CD14-positive monocyte (primary cell): ENCODE data around the gene PRSS27. TPM values are rescaled to one million over a fixed set of nuclear protein-coding genes. Genes with fewer than 3 reads are reported as not detected.

Experiments
- DNase-seq, 3 donors: peaks; one replicate each; pipeline ENCODE4 v3.0.0-alpha.2; 2011 to 2022
- H2AFZ ChIP-seq: 2 replicates; pipeline ENCODE4 v1.6.0; 2012; ENCODE audit warnings: mild to moderate bottlenecking, low read depth, low read length, inconsistent platforms; ENCODE audit not compliant: insufficient read depth, poor library complexity, severe bottlenecking
- H3K27ac ChIP-seq, 2 donors: 1 replicate in 1 of 2; 2 replicates in 1 of 2; pipeline ENCODE4 v1.5.1; 2012 to 2013; ENCODE audit warnings: low read length in 2 of 2, control low read depth in 1 of 2, inconsistent platforms in 1 of 2, low read depth in 1 of 2, mild to moderate bottlenecking in 1 of 2
- H3K27me3 ChIP-seq, 2 donors: one replicate each; pipeline versions ENCODE4 v1.6.0 to v1.6.1; 2011 to 2013; ENCODE audit warnings: low read length in 2 of 2; ENCODE audit not compliant: control insufficient read depth in 2 of 2, insufficient read depth in 2 of 2
- H3K36me3 ChIP-seq, 2 donors: replicated peaks in 1 of 2; 1 replicate in 1 of 2; 2 replicates in 1 of 2; pipeline versions ENCODE4 v1.5.1 to v1.6.1; 2012 to 2013; ENCODE audit warnings: low read length in 2 of 2, control low read depth in 1 of 2, inconsistent platforms in 1 of 2, mild to moderate bottlenecking in 1 of 2; ENCODE audit not compliant: insufficient read depth in 2 of 2, control insufficient read depth in 1 of 2
- H3K4me1 ChIP-seq, 2 donors: 1 replicate in 1 of 2; 2 replicates in 1 of 2; pipeline versions ENCODE4 v1.5.1 to v1.6.1; 2012 to 2013; ENCODE audit warnings: low read length in 2 of 2, control low read depth in 1 of 2, inconsistent platforms in 1 of 2, mild to moderate bottlenecking in 1 of 2, moderate library complexity in 1 of 2; ENCODE audit not compliant: insufficient read depth in 2 of 2, control insufficient read depth in 1 of 2
- H3K4me2 ChIP-seq: replicated peaks from 2 replicates; pipeline ENCODE3; 2012; ENCODE audit warnings: low read length, moderate library complexity, mild to moderate bottlenecking; ENCODE audit not compliant: poor library complexity, severe bottlenecking; ENCODE audit errors: extremely low read depth
- H3K4me3 ChIP-seq, 3 experiments: fragments of 200-600 bp in 1 of 3; sonication (generic) in 1 of 3; replicated peaks in 1 of 3; 1 replicate in 2 of 3; 2 replicates in 1 of 3; pipeline ENCODE4 v1.5.1; 2011 to 2013; ENCODE audit warnings: low read length in 3 of 3, mild to moderate bottlenecking in 3 of 3, control low read depth in 2 of 3, low read depth in 2 of 3, inconsistent platforms in 1 of 3, moderate library complexity in 1 of 3
- H3K79me2 ChIP-seq: 2 replicates; pipeline ENCODE4 v1.6.0; 2012; ENCODE audit warnings: mild to moderate bottlenecking, control low read depth, inconsistent platforms, low read length, moderate library complexity; ENCODE audit not compliant: insufficient read depth
- H3K9ac ChIP-seq: 2 replicates; pipeline ENCODE4 v1.6.0; 2017; ENCODE audit warnings: low read length, mild to moderate bottlenecking; ENCODE audit not compliant: insufficient read depth, poor library complexity, severe bottlenecking
- H3K9me3 ChIP-seq, 2 donors: replicated peaks in 1 of 2; 1 replicate in 1 of 2; 2 replicates in 1 of 2; pipeline versions ENCODE4 v1.5.1 to v1.6.1; 2012 to 2013; ENCODE audit warnings: low read length in 2 of 2, control low read depth in 1 of 2; ENCODE audit not compliant: control insufficient read depth in 1 of 2, insufficient read depth in 1 of 2
- H4K20me1 ChIP-seq: 2 replicates; pipeline ENCODE4 v1.6.0; 2012; ENCODE audit warnings: mild to moderate bottlenecking, low read length, control low read depth, moderate library complexity; ENCODE audit not compliant: insufficient read depth
- H3K27ac Mint-ChIP-seq, 7 donors: one replicate each; pipeline ENCODE4 v1.8.0; 2020; ENCODE audit warnings: mild to moderate bottlenecking in 7 of 7, mixed read lengths in 7 of 7, moderate library complexity in 6 of 7, inconsistent platforms in 2 of 7
- H3K27me3 Mint-ChIP-seq, 3 donors: one replicate each; pipeline ENCODE4 v1.8.0; 2021 to 2022; ENCODE audit warnings: low read depth in 3 of 3, mild to moderate bottlenecking in 3 of 3, mixed read lengths in 3 of 3, moderate library complexity in 3 of 3, inconsistent platforms in 1 of 3
- H3K36me3 Mint-ChIP-seq, 2 donors: one replicate each; pipeline ENCODE4 v1.8.0; 2020; ENCODE audit warnings: mixed read lengths in 2 of 2, inconsistent platforms in 1 of 2, mild to moderate bottlenecking in 1 of 2
- H3K4me1 Mint-ChIP-seq: one replicate; pipeline ENCODE4 v1.8.0; 2020; ENCODE audit warnings: mild to moderate bottlenecking, mixed read lengths
- H3K4me3 Mint-ChIP-seq, 2 donors: one replicate each; pipeline ENCODE4 v1.8.0; 2020; ENCODE audit warnings: mild to moderate bottlenecking in 2 of 2, mixed read lengths in 2 of 2, moderate library complexity in 1 of 2
- H3K9me3 Mint-ChIP-seq, 7 donors: one replicate each; pipeline ENCODE4 v1.8.0; 2020 to 2022; ENCODE audit warnings: mixed read lengths in 7 of 7, mild to moderate bottlenecking in 6 of 7, moderate library complexity in 6 of 7, inconsistent platforms in 2 of 7
- WGBS: methylation state at CpG from one replicate; pipeline ENCODE4 v1.1.5; 2013; ENCODE audit warnings: missing lambda C conversion rate; ENCODE audit not compliant: insufficient coverage; 5-methylcytosine and 5-hydroxymethylcytosine counted together
- intact Hi-C, 2 donors: fragments of 100-400 bp; cut with micrococcal nuclease; formaldehyde crosslinking; loops; one replicate each; pipeline versions ENCODE4 v1.15.0 to v1.15.1; 2023
- polyA plus RNA-seq, 3 donors: library from polyadenylated mRNA; depleted of rRNA in 1 of 3; unstranded in 2 of 3; stranded (reverse) in 1 of 3; fragments of 300-500 nt in 2 of 3; fragments of >200 nt in 1 of 3; fragmentation: Illumina TruSeq in 2 of 3; gene quantifications; 1 replicate in 2 of 3; 2 replicates in 1 of 3; pipeline ENCODE4 v1.2.3, GENCODE V29; 2012 to 2021
- TF ChIP-seq, protein P1 (sequence below): fragments of 200-600 bp; IDR thresholded peaks from one replicate; pipeline ENCODE4 v1.8.0; 2022; ENCODE audit warnings: antibody characterized with exemption, mild to moderate bottlenecking

Gene PRSS27
- polyA plus RNA-seq, 3 donors, result 1.1 TPM; not detected in 2

DNA sequence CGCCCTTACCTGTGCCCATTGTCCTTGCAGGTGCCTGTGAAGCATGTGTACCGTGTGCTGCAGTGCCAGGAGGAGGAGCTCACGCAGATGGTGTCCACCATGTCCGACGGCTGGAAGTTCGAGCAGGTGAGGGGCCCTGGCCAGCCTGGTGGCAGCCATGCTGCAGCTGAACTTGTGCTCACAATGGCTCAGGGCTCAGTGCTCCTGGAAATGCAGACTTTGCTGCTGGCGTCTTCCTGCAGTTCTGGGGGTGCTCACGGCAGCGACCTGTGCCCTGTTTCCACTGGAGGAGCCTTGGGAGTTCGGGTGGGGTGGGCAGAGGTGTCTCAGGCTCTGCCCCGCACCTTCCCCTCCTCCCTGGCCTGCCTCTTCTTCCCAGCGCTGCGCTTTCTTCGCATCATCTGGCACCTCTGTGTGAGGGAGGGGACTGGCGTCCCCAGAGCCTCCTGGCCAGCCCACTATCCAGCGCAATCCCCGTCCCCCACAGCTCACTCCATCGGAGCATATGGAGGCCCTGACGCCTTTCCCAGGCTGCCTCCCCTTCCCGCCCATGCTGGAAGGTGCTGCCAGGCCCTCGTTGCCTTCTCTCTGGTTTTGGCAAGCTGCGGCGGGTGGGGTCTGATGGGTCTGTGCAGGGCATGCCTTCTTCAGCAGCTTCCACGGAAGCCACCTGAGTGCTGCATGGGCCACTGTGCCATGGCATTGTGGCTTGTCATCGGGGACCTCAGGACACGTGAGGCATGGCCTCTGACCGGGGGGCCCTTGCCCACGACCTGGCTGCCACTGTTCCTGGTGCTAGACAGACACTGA, 20.0 kb downstream of the PRSS27 start:
- peaks cover 84% of the 10 kb centered on the region in 2 donors for H3K36me3 ChIP-seq

DNA sequence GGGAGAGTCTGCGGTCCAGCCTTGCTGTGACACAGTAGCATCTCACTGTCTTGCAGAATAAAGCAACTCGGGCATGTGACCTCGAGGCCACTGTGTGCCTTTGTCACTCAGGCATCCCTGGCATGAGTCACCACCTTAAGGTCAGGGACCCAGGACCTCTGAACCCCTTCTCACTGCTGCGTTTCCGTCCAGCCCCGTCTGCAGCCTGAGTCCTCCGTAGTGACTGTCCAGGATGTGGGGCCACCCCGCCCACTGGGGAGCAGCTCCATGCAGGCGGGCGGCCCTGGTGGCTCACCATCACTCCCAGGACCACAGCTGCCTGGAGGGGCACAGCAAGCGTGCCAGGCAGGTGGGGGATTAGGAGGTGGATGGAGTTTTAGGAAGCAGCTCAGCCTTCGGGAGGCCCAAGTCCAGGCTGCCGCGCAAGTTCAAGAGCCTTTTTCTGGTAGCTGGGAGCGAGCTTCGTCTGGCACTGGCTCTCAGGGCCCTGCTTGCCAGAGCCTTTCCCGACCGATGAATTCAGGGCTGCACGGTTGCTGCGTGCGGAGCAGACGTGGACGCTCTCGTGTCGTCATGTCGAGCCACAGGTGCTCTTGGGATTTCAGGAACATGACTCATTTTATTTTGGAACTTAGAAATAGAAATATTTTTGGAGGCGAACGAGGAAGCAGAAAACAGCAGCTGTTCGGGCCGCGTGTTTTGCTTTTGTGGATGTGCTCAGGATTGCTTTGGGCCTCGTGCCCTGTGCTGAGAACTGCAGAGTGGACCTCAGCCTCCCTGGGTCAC, 20.9 kb downstream of the PRSS27 start:
- Histone ChIP-seq H3K4me1 (no peaks in the 10 kb centered on the region), H3K9me3 (no peaks in the 10 kb centered on the region), H2AFZ (no peak overlapping the region), H3K9ac (no peak overlapping the region), H3K27me3 (no peaks in the 10 kb centered on the region), H3K36me3 (peaks cover 75 to 76% of the 10 kb centered on the region in 2 donors), H3K27ac (no peak overlapping the region), H3K4me3 (no peak overlapping the region), H4K20me1 (peaks cover 76% of the 10 kb centered on the region), H3K79me2 (peaks cover 6% of the 10 kb centered on the region), H3K4me2 (no peak overlapping the region)
- Mint-ChIP-seq H3K9me3 (no peaks in the 10 kb centered on the region), H3K27ac (peak overlapping the region in 2 of 7 donors; percentile 18 to 59), H3K4me1 (no peaks in the 10 kb centered on the region), H3K27me3 (peaks cover 0 to 2% (median 1%) of the 10 kb centered on the region in 3 donors), H3K4me3 (no peak overlapping the region), H3K36me3 (peaks cover 60 to 75% of the 10 kb centered on the region in 2 donors)
- intact Hi-C loops, result no loop called here
- DNase-seq, result no peak
- TF ChIP-seq, protein P1, sequence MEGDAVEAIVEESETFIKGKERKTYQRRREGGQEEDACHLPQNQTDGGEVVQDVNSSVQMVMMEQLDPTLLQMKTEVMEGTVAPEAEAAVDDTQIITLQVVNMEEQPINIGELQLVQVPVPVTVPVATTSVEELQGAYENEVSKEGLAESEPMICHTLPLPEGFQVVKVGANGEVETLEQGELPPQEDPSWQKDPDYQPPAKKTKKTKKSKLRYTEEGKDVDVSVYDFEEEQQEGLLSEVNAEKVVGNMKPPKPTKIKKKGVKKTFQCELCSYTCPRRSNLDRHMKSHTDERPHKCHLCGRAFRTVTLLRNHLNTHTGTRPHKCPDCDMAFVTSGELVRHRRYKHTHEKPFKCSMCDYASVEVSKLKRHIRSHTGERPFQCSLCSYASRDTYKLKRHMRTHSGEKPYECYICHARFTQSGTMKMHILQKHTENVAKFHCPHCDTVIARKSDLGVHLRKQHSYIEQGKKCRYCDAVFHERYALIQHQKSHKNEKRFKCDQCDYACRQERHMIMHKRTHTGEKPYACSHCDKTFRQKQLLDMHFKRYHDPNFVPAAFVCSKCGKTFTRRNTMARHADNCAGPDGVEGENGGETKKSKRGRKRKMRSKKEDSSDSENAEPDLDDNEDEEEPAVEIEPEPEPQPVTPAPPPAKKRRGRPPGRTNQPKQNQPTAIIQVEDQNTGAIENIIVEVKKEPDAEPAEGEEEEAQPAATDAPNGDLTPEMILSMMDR, result no peak
- WGBS, result 98% methylated on average over 30 of the region's 32 CpGs

More for the DNA sequence above, 20.0 kb downstream of the PRSS27 start:
- Histone ChIP-seq H3K79me2 (peaks cover 6% of the 10 kb centered on the region), H3K9ac (no peak overlapping the region), H3K27me3 (no peaks in the 10 kb centered on the region), H3K27ac (no peak overlapping the region), H3K4me1 (no peaks in the 10 kb centered on the region), H4K20me1 (peaks cover 85% of the 10 kb centered on the region), H3K9me3 (no peaks in the 10 kb centered on the region), H2AFZ (no peak overlapping the region), H3K4me3 (no peak overlapping the region), H3K4me2 (no peak overlapping the region)
- Mint-ChIP-seq H3K4me1 (no peaks in the 10 kb centered on the region), H3K27me3 (peaks cover 0 to 2% (median 1%) of the 10 kb centered on the region in 3 donors), H3K36me3 (peaks cover 63 to 84% of the 10 kb centered on the region in 2 donors), H3K9me3 (no peaks in the 10 kb centered on the region), H3K27ac (no peak overlapping the region), H3K4me3 (no peak overlapping the region)
- intact Hi-C loops, result no loop called here
- DNase-seq, result no peak
- TF ChIP-seq, protein P1, result no peak
- 96% methylated on average over 14 of the region's 28 CpGs for WGBS
